Esophagus muscularis mucosa (tissue), 4 donors: ENCODE results near the gene CCL20. TPM values are rescaled to one million over a fixed set of nuclear protein-coding genes. Genes with fewer than 3 reads are reported as not detected.

Experiments
- DNase-seq: peaks from one replicate; pipeline ENCODE4 v3.0.0-alpha.2; 2017; ENCODE audit errors: extremely low spot score
- H3K27ac ChIP-seq, 4 donors: fragments of 200-600 bp; sonication (generic); replicated peaks in 1 of 4; 1 replicate in 3 of 4; 2 replicates in 1 of 4; pipeline ENCODE4 v1.5.1; 2016 to 2019; ENCODE audit warnings: mild to moderate bottlenecking in 1 of 4
- H3K27me3 ChIP-seq, 4 donors: fragments of 200-600 bp; sonication (generic); one replicate each; pipeline versions ENCODE4 v1.5.1 to v1.6.0; 2016 to 2019
- H3K36me3 ChIP-seq, 4 donors: fragments of 200-600 bp; sonication (generic); one replicate each; pipeline ENCODE4 v1.5.1; 2016 to 2019
- H3K4me1 ChIP-seq, 4 donors: fragments of 200-600 bp; sonication (generic); one replicate each; pipeline ENCODE4 v1.5.1; 2016 to 2019
- H3K4me3 ChIP-seq, 4 donors: fragments of 200-600 bp; sonication (generic); 1 replicate in 2 of 4; 2 replicates in 2 of 4; pipeline ENCODE4 v1.5.1; 2016 to 2019; ENCODE audit warnings: mild to moderate bottlenecking in 4 of 4, moderate library complexity in 1 of 4
- H3K9me3 ChIP-seq, 4 donors: fragments of 200-600 bp; sonication (generic); 1 replicate in 3 of 4; 2 replicates in 1 of 4; pipeline ENCODE4 v1.5.1; 2016 to 2019
- CTCF ChIP-seq, 3 experiments: fragments of 200-600 bp in 2 of 3; fragments of 450-650 bp in 1 of 3; sonication (generic) in 2 of 3; IDR thresholded peaks; one replicate each; pipeline ENCODE4 v1.5.1; 2017 to 2019; ENCODE audit warnings: antibody characterized with exemption in 3 of 3, mild to moderate bottlenecking in 2 of 3, moderate library complexity in 1 of 3
- EP300 ChIP-seq: sonication (generic); formaldehyde crosslinking; IDR thresholded peaks from one replicate; pipeline ENCODE4 v1.6.1; 2017; ENCODE audit warnings: antibody characterized with exemption
- POLR2A ChIP-seq: fragments of 450-650 bp; IDR thresholded peaks from one replicate; pipeline ENCODE4 v1.6.1; 2017; ENCODE audit warnings: antibody characterized with exemption, moderate library complexity, mild to moderate bottlenecking, low read depth
- POLR2AphosphoS5 ChIP-seq, 2 donors: sonication (generic); formaldehyde crosslinking; IDR thresholded peaks; one replicate each; pipeline ENCODE4 v1.6.1; 2017; ENCODE audit warnings: antibody characterized with exemption in 2 of 2
- WGBS: methylation state at CpG from one replicate; pipeline ENCODE4 v1.1.5; 2018; 5-methylcytosine and 5-hydroxymethylcytosine counted together
- intact Hi-C: fragments of 100-400 bp; cut with DNase I; formaldehyde crosslinking; loops from one replicate; pipeline ENCODE4 v1.15.1; 2023
- total RNA-seq, 4 donors: library from RNA; depleted of rRNA; stranded (reverse); fragments of >200 nt; gene quantifications; one replicate each; pipeline versions ENCODE4 v1.1.0 to v1.2.1, GENCODE V29; 2016

The CCL20 gene
- total RNA-seq, 4 donors from 2014 or later: 3.5 TPM; not detected in 3

GRCh38 chr2:227812001-227812400, 1.6 kb upstream of the CCL20 start:
- Histone ChIP-seq H3K4me1 (no peaks in the 10 kb centered on the region), H3K36me3 (no peaks in the 10 kb centered on the region), H3K9me3 (no peaks in the 10 kb centered on the region), H3K4me3 (no peak overlapping the region), H3K27me3 (peaks cover 0 to 9% (median 0%) of the 10 kb centered on the region in 4 donors), H3K27ac (no peak overlapping the region)
- TF ChIP-seq POLR2A (no peak), CTCF (IDR thresholded peaks at IDR 0.05) (no peak), POLR2AphosphoS5 (IDR thresholded peaks at IDR 0.05) (no peak), EP300 (no peak)
- WGBS: 72% methylated on average over 4 of the region's 4 CpGs
- no peak for DNase-seq
- intact Hi-C loops: no loop called here

DNA sequence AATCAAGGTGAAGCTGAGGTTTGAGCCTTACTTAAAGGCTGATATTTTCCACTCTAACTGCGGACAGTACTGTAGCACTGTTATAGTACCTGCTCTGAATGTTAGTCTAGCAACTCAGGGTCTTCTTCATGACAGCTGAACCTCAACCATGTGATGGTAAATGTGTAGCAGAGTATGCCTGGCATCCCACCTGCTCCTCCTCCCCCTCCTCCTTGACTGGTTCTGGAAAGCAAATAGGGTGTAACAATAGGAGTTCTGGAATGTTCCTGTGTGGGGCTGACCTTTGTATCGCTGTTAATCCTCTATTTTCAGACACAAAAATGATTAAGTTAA, 447 bp upstream of the CCL20 start:
- no peak overlapping the region for H3K4me3 ChIP-seq
- 73% methylated on average over 2 of the region's 2 CpGs for WGBS

GRCh38 chr2:227815066-227815465, 1.4 kb downstream of the CCL20 start:
- intact Hi-C loops: no loop called here
- Histone ChIP-seq H3K9me3 (no peaks in the 10 kb centered on the region), H3K27me3 (peaks cover 0 to 9% (median 0%) of the 10 kb centered on the region in 4 donors), H3K27ac (no peak overlapping the region), H3K4me3 (no peak overlapping the region), H3K4me1 (peaks cover 0 to 14% (median 8%) of the 10 kb centered on the region in 4 donors), H3K36me3 (no peaks in the 10 kb centered on the region)
- TF ChIP-seq POLR2A: no peak
- no peak for TF ChIP-seq EP300
- no peak for TF ChIP-seq POLR2AphosphoS5 (IDR thresholded peaks at IDR 0.05)
- TF ChIP-seq CTCF (IDR thresholded peaks at IDR 0.05): no peak
- WGBS: 68% methylated on average over 3 of the region's 3 CpGs
- no peak for DNase-seq

More for the DNA sequence above, 447 bp upstream of the CCL20 start:
- H3K4me1 ChIP-seq: peaks cover 0 to 6% (median 5%) of the 10 kb centered on the region in 4 donors
- no peak for DNase-seq
- no peak for TF ChIP-seq POLR2A
- no peak for TF ChIP-seq EP300
- TF ChIP-seq CTCF (IDR thresholded peaks at IDR 0.05): no peak
- no peak for TF ChIP-seq POLR2AphosphoS5 (IDR thresholded peaks at IDR 0.05)
- peaks cover 0 to 9% (median 0%) of the 10 kb centered on the region in 4 donors for H3K27me3 ChIP-seq
- H3K36me3 ChIP-seq: no peaks in the 10 kb centered on the region
- H3K9me3 ChIP-seq: no peaks in the 10 kb centered on the region
- no peak overlapping the region for H3K27ac ChIP-seq
- intact Hi-C loops: no loop called here

DNA sequence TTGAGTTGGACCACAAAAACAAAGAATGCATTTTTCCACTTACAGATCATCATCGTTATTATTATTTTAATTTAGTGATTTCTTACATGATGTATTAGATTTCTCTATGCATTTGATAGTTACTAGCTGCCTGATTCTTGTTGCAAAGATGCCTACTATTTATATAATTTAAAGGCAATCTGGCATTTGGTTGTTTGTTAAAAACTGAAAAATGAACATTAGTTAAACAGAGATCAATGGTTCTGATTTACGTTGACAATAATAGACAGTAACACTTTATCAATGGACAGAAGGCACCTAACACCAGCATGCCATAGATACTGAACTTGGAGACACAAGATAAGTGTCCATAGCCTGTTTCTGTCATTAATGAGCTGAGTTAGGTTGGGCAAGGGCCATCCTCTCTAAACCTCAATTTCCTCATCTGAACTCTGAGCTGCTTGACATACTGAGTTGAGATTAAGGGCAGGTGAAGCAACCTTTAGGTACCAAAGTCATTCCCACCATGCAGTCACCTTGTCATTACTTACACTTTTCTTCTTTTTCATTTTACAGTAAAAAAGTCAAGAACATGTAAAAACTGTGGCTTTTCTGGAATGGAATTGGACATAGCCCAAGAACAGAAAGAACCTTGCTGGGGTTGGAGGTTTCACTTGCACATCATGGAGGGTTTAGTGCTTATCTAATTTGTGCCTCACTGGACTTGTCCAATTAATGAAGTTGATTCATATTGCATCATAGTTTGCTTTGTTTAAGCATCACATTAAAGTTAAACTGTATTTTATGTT, 3.1 kb downstream of the CCL20 start:
- TF ChIP-seq EP300 (no peak), POLR2AphosphoS5 (IDR thresholded peaks at IDR 0.05) (no peak), CTCF (IDR thresholded peaks at IDR 0.05) (no peak), POLR2A (no peak)
- WGBS: 92% methylated on average over 2 of the region's 2 CpGs
- intact Hi-C loops: no loop called here
- Histone ChIP-seq H3K27me3 (peaks cover 0 to 9% (median 0%) of the 10 kb centered on the region in 4 donors), H3K4me3 (no peak overlapping the region), H3K9me3 (no peaks in the 10 kb centered on the region), H3K36me3 (no peaks in the 10 kb centered on the region), H3K27ac (no peak overlapping the region), H3K4me1 (peaks cover 0 to 14% (median 8%) of the 10 kb centered on the region in 4 donors)
- no peak for DNase-seq

GRCh38 chr2:227817336-227817735, 3.7 kb downstream of the CCL20 start:
- H3K27me3 ChIP-seq: peaks cover 0 to 9% (median 0%) of the 10 kb centered on the region in 4 donors
- DNase-seq: no peak
- H3K4me1 ChIP-seq: peaks cover 0 to 14% (median 8%) of the 10 kb centered on the region in 4 donors
- WGBS: 67% methylated on average over 1 of the region's 1 CpG
- no peak overlapping the region for H3K27ac ChIP-seq
- H3K36me3 ChIP-seq: no peaks in the 10 kb centered on the region
- TF ChIP-seq CTCF (IDR thresholded peaks at IDR 0.05) (no peak), POLR2A (no peak), EP300 (no peak), POLR2AphosphoS5 (IDR thresholded peaks at IDR 0.05) (no peak)
- intact Hi-C loops: no loop called here
- H3K9me3 ChIP-seq: no peaks in the 10 kb centered on the region
- no peak overlapping the region for H3K4me3 ChIP-seq
